AG08396 (cell line): Measurements from ENCODE around the gene DIP2B.
"Not testable (repeated sequence)": the region's sequence is repeated elsewhere in the genome, so short reads cannot be mapped to it uniquely, and the experiment has no call there.

Experiments
- DNase-seq: peaks from one replicate; pipeline ENCODE4 v3.0.0; 2012; ENCODE audit warnings: low spot score, mixed read lengths

DIP2B gene

GRCh38 chr12:50550530-50551223 is 45.9 kb downstream of the DIP2B start:
- no peak for DNase-seq

- DNase-seq: no peak
These were observed 47.1 kb downstream of the DIP2B start for GRCh38 chr12:50551866-50552265.

- DNase-seq: no peak
These were observed 49.9 kb downstream of the DIP2B start for GRCh38 chr12:50554651-50555050.

- DNase-seq: no peak
These were observed 50.7 kb downstream of the DIP2B start for GRCh38 chr12:50555471-50555885.

- DNase-seq: no peak
These were observed 51.5 kb downstream of the DIP2B start for GRCh38 chr12:50556273-50556672.

GRCh38 chr12:50556796-50557195 is 52.0 kb downstream of the DIP2B start:
- not testable (repeated sequence) for DNase-seq

- no peak for DNase-seq
These were observed 52.6 kb downstream of the DIP2B start for GRCh38 chr12:50557421-50557820.

- no peak for DNase-seq
These were observed 54.2 kb downstream of the DIP2B start for GRCh38 chr12:50558970-50559369.

- no peak for DNase-seq
These were observed 58.0 kb downstream of the DIP2B start for GRCh38 chr12:50562520-50563433.

- no peak for DNase-seq
These were observed 58.6 kb downstream of the DIP2B start for GRCh38 chr12:50563434-50563787.

GRCh38 chr12:50564237-50564947 is 59.6 kb downstream of the DIP2B start:
- no peak for DNase-seq

- no peak for DNase-seq
These were observed 60.1 kb downstream of the DIP2B start for GRCh38 chr12:50564948-50565297.

- DNase-seq: no peak
These were observed 61.3 kb downstream of the DIP2B start for GRCh38 chr12:50566066-50566465.

- no peak for DNase-seq
These were observed 63.1 kb downstream of the DIP2B start for GRCh38 chr12:50567926-50568325.

GRCh38 chr12:50568338-50569091 is 63.7 kb downstream of the DIP2B start:
- no peak for DNase-seq

- no peak for DNase-seq
These were observed 64.5 kb downstream of the DIP2B start for GRCh38 chr12:50569321-50569720.

- DNase-seq: no peak
These were observed 65.1 kb downstream of the DIP2B start for GRCh38 chr12:50569876-50570275.

- no peak for DNase-seq
These were observed 67.0 kb downstream of the DIP2B start for GRCh38 chr12:50571786-50572185.

GRCh38 chr12:50572287-50572686 is 67.5 kb downstream of the DIP2B start:
- DNase-seq: peak; percentile 51

GRCh38 chr12:50572760-50573159 is 68.0 kb downstream of the DIP2B start:
- DNase-seq: no peak

- DNase-seq: no peak
These were observed 68.5 kb downstream of the DIP2B start for GRCh38 chr12:50573271-50573670.
